Stimulated activated CD8-positive, alpha-beta memory T cell treated with anti-CD3 and anti-CD28 coated beads, Interleukin-4, amount 100 ng/mL, for 24 hours (primary cell): ENCODE measurements around the gene NF2.

Experiments used
- DNase-seq: peaks from one replicate; pipeline ENCODE4 v3.0.0-alpha.2; 2020; ENCODE audit warnings: low read depth

NF2 gene

GRCh38 chr22:29723766-29724165 is 120.3 kb downstream of the NF2 start:
- no peak for DNase-seq

GRCh38 chr22:29724843-29725242 is 121.4 kb downstream of the NF2 start:
- DNase-seq, result no peak

GRCh38 chr22:29726106-29726505 is 122.7 kb downstream of the NF2 start:
- DNase-seq, result no peak

- DNase-seq, result no peak
These were observed 123.2 kb downstream of the NF2 start for GRCh38 chr22:29726512-29727130.

GRCh38 chr22:29727131-29727523 is 123.7 kb downstream of the NF2 start:
- no peak for DNase-seq

- no peak for DNase-seq
These were observed 125.7 kb downstream of the NF2 start for GRCh38 chr22:29729161-29729560.

- DNase-seq, result no peak
These were observed 127.8 kb downstream of the NF2 start for GRCh38 chr22:29731058-29731850.

- DNase-seq, result no peak
These were observed 129.4 kb downstream of the NF2 start for GRCh38 chr22:29732883-29733282.

GRCh38 chr22:29733362-29734201 is 130.1 kb downstream of the NF2 start:
- DNase-seq, result no peak

- DNase-seq, result no peak
These were observed 131.0 kb downstream of the NF2 start for GRCh38 chr22:29734406-29734805.

- no peak for DNase-seq
These were observed 131.4 kb downstream of the NF2 start for GRCh38 chr22:29734838-29735237.

- DNase-seq, result no peak
These were observed 132.0 kb downstream of the NF2 start for GRCh38 chr22:29735416-29735815.

GRCh38 chr22:29737251-29738117 is 134.1 kb downstream of the NF2 start:
- DNase-seq, result no peak

GRCh38 chr22:29738118-29738815 is 134.8 kb downstream of the NF2 start:
- no peak for DNase-seq

GRCh38 chr22:29739346-29739875 is 136.0 kb downstream of the NF2 start:
- DNase-seq, result no peak

GRCh38 chr22:29740216-29740615 is 136.8 kb downstream of the NF2 start:
- no peak for DNase-seq

GRCh38 chr22:29741926-29742325 is 138.5 kb downstream of the NF2 start:
- no peak for DNase-seq

- no peak for DNase-seq
These were observed 138.9 kb downstream of the NF2 start for GRCh38 chr22:29742326-29742725.

GRCh38 chr22:29744902-29745301 is 141.5 kb downstream of the NF2 start:
- no peak for DNase-seq

GRCh38 chr22:29747832-29748231 is 144.4 kb downstream of the NF2 start:
- DNase-seq, result no peak
